AG04450 (cell line): ENCODE data around the gene ZNF503. TPM values are rescaled to one million over a fixed set of nuclear protein-coding genes. Genes with fewer than 3 reads are reported as not detected.
A peak's percentile ranks its signal among the peaks of the same experiment; 100 is the strongest.

Source experiments
- CTCF ChIA-PET: fragments of 300-600, 350-600 bp; formaldehyde crosslinking; extraction: SDS; loops from one replicate; lab custom pipeline; 2022; ENCODE audit warnings: antibody characterized with exemption, inconsistent platforms; lab: Charles Lee
- POLR2A ChIA-PET: fragments of 350-600 bp; formaldehyde crosslinking; extraction: SDS; loops from one replicate; lab custom pipeline; 2021; ENCODE audit warnings: antibody characterized with exemption, inconsistent platforms; lab: Yijun Ruan, JAX
- DNase-seq: peaks from one replicate; pipeline ENCODE4 v3.0.0-alpha.2; 2011; ENCODE audit warnings: low read depth, low spot score
- H3K27ac ChIP-seq: one replicate; pipeline ENCODE4 v1.5.1; 2012; ENCODE audit warnings: low read depth, low read length, control low read depth
- H3K27me3 ChIP-seq: one replicate; pipeline ENCODE4 v1.6.0; 2012; ENCODE audit warnings: low read length; ENCODE audit not compliant: control insufficient read depth, insufficient read depth
- H3K4me3 ChIP-seq: 2 replicates; pipeline ENCODE4 v1.5.1; 2011; ENCODE audit warnings: mild to moderate bottlenecking, low read depth, low read length, control low read depth
- H3K9me3 ChIP-seq: 2 replicates; pipeline ENCODE4 v1.5.1; 2012; ENCODE audit warnings: low read length; ENCODE audit not compliant: control insufficient read depth, insufficient read depth
- polyA plus RNA-seq: library from polyadenylated mRNA; depleted of rRNA; stranded (reverse); fragments of >200 nt; gene quantifications from 2 replicates; pipeline ENCODE4 v1.2.3, GENCODE V29; 2011; rRNA removed
- TF ChIP-seq, protein P1 (sequence below): IDR thresholded peaks from 2 replicates; pipeline ENCODE4 v1.5.1; 2011; ENCODE audit warnings: low read depth, low read length, control low read depth, inconsistent platforms

Gene ZNF503
- polyA plus RNA-seq, 1 experiment, result 2.5 TPM

DNA sequence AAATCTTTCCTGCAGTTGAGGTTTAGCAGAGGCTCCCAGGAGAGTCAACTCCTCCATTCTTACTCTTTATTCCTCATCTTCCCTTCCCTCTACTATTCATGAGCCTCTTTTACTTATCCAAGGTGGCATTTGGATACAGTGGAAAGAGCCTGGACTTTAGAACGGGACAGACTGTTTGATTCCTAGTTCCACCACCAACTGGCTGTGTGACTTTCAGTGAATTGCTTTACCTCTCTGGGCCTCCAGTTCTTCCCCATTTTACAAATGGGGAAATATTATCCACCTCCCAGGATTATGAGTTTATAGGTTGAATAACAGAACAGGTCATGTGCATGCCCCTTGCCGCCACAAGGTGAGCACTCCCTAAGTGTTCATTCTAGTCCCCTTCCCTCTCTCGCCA lies 49.9 kb downstream of the ZNF503 start:
- POLR2A ChIA-PET, result no interaction called here
- Histone ChIP-seq H3K4me3 (no peak overlapping the region), H3K27me3 (no peaks in the 10 kb centered on the region), H3K27ac (no peak overlapping the region), H3K9me3 (peaks cover 9% of the 10 kb centered on the region)
- CTCF ChIA-PET, result no interaction called here
- TF ChIP-seq, protein P1, sequence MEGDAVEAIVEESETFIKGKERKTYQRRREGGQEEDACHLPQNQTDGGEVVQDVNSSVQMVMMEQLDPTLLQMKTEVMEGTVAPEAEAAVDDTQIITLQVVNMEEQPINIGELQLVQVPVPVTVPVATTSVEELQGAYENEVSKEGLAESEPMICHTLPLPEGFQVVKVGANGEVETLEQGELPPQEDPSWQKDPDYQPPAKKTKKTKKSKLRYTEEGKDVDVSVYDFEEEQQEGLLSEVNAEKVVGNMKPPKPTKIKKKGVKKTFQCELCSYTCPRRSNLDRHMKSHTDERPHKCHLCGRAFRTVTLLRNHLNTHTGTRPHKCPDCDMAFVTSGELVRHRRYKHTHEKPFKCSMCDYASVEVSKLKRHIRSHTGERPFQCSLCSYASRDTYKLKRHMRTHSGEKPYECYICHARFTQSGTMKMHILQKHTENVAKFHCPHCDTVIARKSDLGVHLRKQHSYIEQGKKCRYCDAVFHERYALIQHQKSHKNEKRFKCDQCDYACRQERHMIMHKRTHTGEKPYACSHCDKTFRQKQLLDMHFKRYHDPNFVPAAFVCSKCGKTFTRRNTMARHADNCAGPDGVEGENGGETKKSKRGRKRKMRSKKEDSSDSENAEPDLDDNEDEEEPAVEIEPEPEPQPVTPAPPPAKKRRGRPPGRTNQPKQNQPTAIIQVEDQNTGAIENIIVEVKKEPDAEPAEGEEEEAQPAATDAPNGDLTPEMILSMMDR, result no peak
- DNase-seq, result no peak

DNA sequence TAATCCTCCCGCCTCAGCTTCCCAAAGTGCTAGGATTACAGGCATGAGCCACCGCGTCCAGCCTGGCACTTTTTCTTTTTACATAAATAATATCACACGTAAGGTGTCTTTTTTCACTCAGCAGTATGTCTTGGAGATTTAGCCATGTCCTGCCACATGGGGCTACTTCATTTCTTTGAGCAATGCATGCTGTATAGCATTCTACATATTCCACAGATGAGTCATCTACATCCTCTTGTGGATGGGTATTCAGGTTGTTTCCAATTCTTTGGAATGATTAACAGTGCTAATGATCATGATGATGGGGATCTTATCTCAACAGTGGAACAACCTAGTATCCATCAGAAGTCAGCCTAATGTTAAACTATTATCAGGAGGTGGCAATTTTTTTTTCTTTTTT lies 50.8 kb downstream of the ZNF503 start:
- ChIA-PET CTCF (no interaction called here), POLR2A (interaction anchor here (0.9 kb wide), 1 partner anchor 45 kb away, joined by 3 read pairs; no protein-coding TSS in a partner anchor)
- Histone ChIP-seq H3K27me3 (no peaks in the 10 kb centered on the region), H3K9me3 (peaks cover 6% of the 10 kb centered on the region), H3K4me3 (no peak overlapping the region), H3K27ac (no peak overlapping the region)
- TF ChIP-seq, protein P1, result 0 out of 2 replicates have a peak, but pooled peaks have one; percentile 18
- DNase-seq, result peak; percentile 34

Other genes with a start within 250 kb of the ZNF503 start
- 154 and 201 TPM in 2 replicates for gene VDAC2, start 191.0 kb downstream of the ZNF503 start, polyA plus RNA-seq
- 2.0 and 2.3 TPM in 2 replicates for gene COMTD1, start 165.8 kb downstream of the ZNF503 start, polyA plus RNA-seq
- 0.05 and 0.12 TPM in 2 replicates for gene LRMDA, start 29.9 kb upstream of the ZNF503 start, polyA plus RNA-seq